Iris pigment epithelial cell (primary cell): ENCODE measurements around the gene PEX6.
"Not testable (repeated sequence)": the region's sequence is repeated elsewhere in the genome, so short reads cannot be mapped to it uniquely, and the experiment has no call there.

Source experiments
- DNase-seq: peaks from one replicate; pipeline ENCODE4 v3.0.0-alpha.2; 2011; ENCODE audit warnings: low read depth

PEX6 gene

GRCh38 chr6:42978839-42979522 is at the start of gene PEX6:
TSS of gene PEX6 (minus strand) at chr6:42979181. CDS start at chr6:42979150, 31 bp downstream.
- peak; percentile 78 for DNase-seq

- DNase-seq: no peak
Observed at GRCh38 chr6:43026365-43026764, 47.4 kb upstream of the PEX6 start.

GRCh38 chr6:43024436-43024835 is 45.5 kb upstream of the PEX6 start:
- no peak for DNase-seq

GRCh38 chr6:43021270-43022047 is 42.5 kb upstream of the PEX6 start, which contains the start of gene RRP36:
TSS of gene RRP36 (plus strand) at chr6:43021623. CDS start at chr6:43021655, 32 bp downstream.
- peak; percentile 75 for DNase-seq

- peak; percentile 21 for DNase-seq
Observed at GRCh38 chr6:43020847-43021246, 41.9 kb upstream of the PEX6 start.

GRCh38 chr6:43020052-43020705 is 41.2 kb upstream of the PEX6 start:
- no peak for DNase-seq

- DNase-seq: no peak
Observed at GRCh38 chr6:43019152-43019551, 40.2 kb upstream of the PEX6 start.

GRCh38 chr6:43016943-43017334 is 38.0 kb upstream of the PEX6 start:
- DNase-seq: no peak

GRCh38 chr6:43016176-43016942 is 37.4 kb upstream of the PEX6 start:
- no peak for DNase-seq

GRCh38 chr6:43014434-43014909 is 35.5 kb upstream of the PEX6 start:
- DNase-seq: peak; percentile 58

- peak; percentile 100 for DNase-seq
Observed at GRCh38 chr6:43013843-43014433, 35.0 kb upstream of the PEX6 start, which contains the start of the genes KLHDC3 and MEA1. TSS of gene KLHDC3 (plus strand) at chr6:43014249. CDS start at chr6:43017193, 2,944 bp downstream. TSS of gene MEA1 (minus strand) at chr6:43013946. CDS start at chr6:43013813, 133 bp downstream.

GRCh38 chr6:43013097-43013842 is 34.3 kb upstream of the PEX6 start:
- peak; percentile 26 for DNase-seq

- no peak for DNase-seq
Observed at GRCh38 chr6:43012364-43012763, 33.4 kb upstream of the PEX6 start.

GRCh38 chr6:43011207-43011606 is 32.2 kb upstream of the PEX6 start:
- DNase-seq: no peak

GRCh38 chr6:43009124-43009523 is 30.1 kb upstream of the PEX6 start:
- peak; percentile 37 for DNase-seq

- DNase-seq: no peak
Observed at GRCh38 chr6:43007126-43007525, 28.1 kb upstream of the PEX6 start.

- no peak for DNase-seq
Observed at GRCh38 chr6:43006251-43006650, 27.3 kb upstream of the PEX6 start.

- DNase-seq: no peak
Observed at GRCh38 chr6:43005844-43006243, 26.9 kb upstream of the PEX6 start.

- no peak for DNase-seq
Observed at GRCh38 chr6:43001843-43002242, 22.9 kb upstream of the PEX6 start.

- DNase-seq: not testable (repeated sequence)
Observed at GRCh38 chr6:42998205-42998604, 19.2 kb upstream of the PEX6 start.

GRCh38 chr6:42996513-42996912 is 17.5 kb upstream of the PEX6 start:
- no peak for DNase-seq
